Stomach (tissue), 4 donors: Measurements from ENCODE around the gene FOXN3.
"Not testable (repeated sequence)": the region's sequence is repeated elsewhere in the genome, so short reads cannot be mapped to it uniquely, and the experiment has no call there.

Source experiments
- EP300 ChIP-seq: sonication (generic); formaldehyde crosslinking; IDR thresholded peaks from one replicate; pipeline ENCODE4 v1.6.1; 2017; ENCODE audit warnings: antibody characterized with exemption
- POLR2A ChIP-seq, 4 donors: fragments of 450-650 bp; IDR thresholded peaks; one replicate each; pipeline ENCODE4 v1.6.1; 2016; ENCODE audit warnings: antibody characterized with exemption in 4 of 4, control low read depth in 2 of 4, mild to moderate bottlenecking in 1 of 4, moderate library complexity in 1 of 4
- POLR2AphosphoS5 ChIP-seq, 3 donors: sonication (generic); formaldehyde crosslinking; IDR thresholded peaks; one replicate each; pipeline ENCODE4 v1.6.1; 2016; ENCODE audit warnings: antibody characterized with exemption in 3 of 3
- TF ChIP-seq, protein P1 (sequence below), 7 experiments: fragments of 450-650 bp in 4 of 7; fragments of 200-600 bp in 3 of 7; sonication (generic) in 3 of 7; IDR thresholded peaks; one replicate each; pipeline ENCODE4 v1.5.1; 2016 to 2019; ENCODE audit warnings: antibody characterized with exemption in 7 of 7, control low read depth in 2 of 7, mild to moderate bottlenecking in 1 of 7

DNA sequence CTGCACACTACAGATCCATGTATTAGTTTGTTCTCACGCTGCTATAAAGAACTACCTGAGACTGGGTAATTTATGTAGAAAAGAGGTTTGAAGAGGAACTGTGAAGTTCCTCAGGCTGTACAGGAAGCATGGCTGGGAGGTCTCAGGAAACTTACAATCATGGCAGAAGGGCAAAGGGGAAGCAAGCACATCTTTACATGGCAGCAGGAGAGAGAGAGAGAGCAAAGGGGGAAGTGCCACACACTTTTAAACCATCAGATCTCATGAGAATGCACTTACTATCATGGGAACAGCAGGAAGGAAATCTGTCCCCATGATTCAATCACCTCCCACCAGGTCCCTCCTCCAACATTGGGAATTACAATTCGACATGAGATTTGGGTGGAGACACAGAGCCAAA is 265.3 kb downstream of the FOXN3 start:
- TF ChIP-seq, protein P1, sequence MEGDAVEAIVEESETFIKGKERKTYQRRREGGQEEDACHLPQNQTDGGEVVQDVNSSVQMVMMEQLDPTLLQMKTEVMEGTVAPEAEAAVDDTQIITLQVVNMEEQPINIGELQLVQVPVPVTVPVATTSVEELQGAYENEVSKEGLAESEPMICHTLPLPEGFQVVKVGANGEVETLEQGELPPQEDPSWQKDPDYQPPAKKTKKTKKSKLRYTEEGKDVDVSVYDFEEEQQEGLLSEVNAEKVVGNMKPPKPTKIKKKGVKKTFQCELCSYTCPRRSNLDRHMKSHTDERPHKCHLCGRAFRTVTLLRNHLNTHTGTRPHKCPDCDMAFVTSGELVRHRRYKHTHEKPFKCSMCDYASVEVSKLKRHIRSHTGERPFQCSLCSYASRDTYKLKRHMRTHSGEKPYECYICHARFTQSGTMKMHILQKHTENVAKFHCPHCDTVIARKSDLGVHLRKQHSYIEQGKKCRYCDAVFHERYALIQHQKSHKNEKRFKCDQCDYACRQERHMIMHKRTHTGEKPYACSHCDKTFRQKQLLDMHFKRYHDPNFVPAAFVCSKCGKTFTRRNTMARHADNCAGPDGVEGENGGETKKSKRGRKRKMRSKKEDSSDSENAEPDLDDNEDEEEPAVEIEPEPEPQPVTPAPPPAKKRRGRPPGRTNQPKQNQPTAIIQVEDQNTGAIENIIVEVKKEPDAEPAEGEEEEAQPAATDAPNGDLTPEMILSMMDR (IDR thresholded peaks at IDR 0.05), result not testable (repeated sequence)
- TF ChIP-seq EP300; POLR2A (IDR thresholded peaks at IDR 0.05); POLR2AphosphoS5 (IDR thresholded peaks at IDR 0.05): not testable (repeated sequence)
